HEK293T (cell line): ENCODE results near the gene RNU1-1.
A peak's percentile ranks its signal among the peaks of the same experiment; 100 is the strongest.
"Not testable (repeated sequence)": the region's sequence is repeated elsewhere in the genome, so short reads cannot be mapped to it uniquely, and the experiment has no call there.

Experiments
- BHLHE40 ChIP-seq: fragments of 450-650 bp; IDR thresholded peaks from 2 replicates; pipeline ENCODE4 v1.6.1; 2016; ENCODE audit warnings: mild to moderate bottlenecking, moderate library complexity, borderline replicate concordance
- CTBP1 ChIP-seq: fragments of 450-650 bp; IDR thresholded peaks from 2 replicates; pipeline ENCODE4 v1.6.1; 2016; ENCODE audit warnings: borderline replicate concordance
- ELF4 ChIP-seq: fragments of 450-650 bp; IDR thresholded peaks from 2 replicates; pipeline ENCODE4 v1.6.1; 2017; ENCODE audit warnings: antibody characterized with exemption
- FOXA1 ChIP-seq: fragments of 450-650 bp; IDR thresholded peaks from 2 replicates; pipeline ENCODE4 v1.6.1; 2016; ENCODE audit warnings: mild to moderate bottlenecking
- FOXK2 ChIP-seq: fragments of 450-650 bp; IDR thresholded peaks from 2 replicates; pipeline ENCODE4 v1.6.1; 2016; ENCODE audit warnings: mild to moderate bottlenecking
- FOXM1 ChIP-seq: fragments of 450-650 bp; IDR thresholded peaks from 2 replicates; pipeline ENCODE4 v1.6.1; 2017; ENCODE audit warnings: mild to moderate bottlenecking, borderline replicate concordance
- L3MBTL2 ChIP-seq: fragments of 450-650 bp; conservative IDR thresholded peaks from 2 replicates; pipeline ENCODE4 v1.6.1; 2016; ENCODE audit warnings: mild to moderate bottlenecking
- LEF1 ChIP-seq: fragments of 450-650 bp; IDR thresholded peaks from 2 replicates; pipeline ENCODE4 v1.6.1; 2017; ENCODE audit warnings: mild to moderate bottlenecking, borderline replicate concordance
- NFRKB ChIP-seq: fragments of 450-650 bp; IDR thresholded peaks from 2 replicates; pipeline ENCODE4 v1.6.1; 2016; ENCODE audit warnings: mild to moderate bottlenecking, moderate library complexity
- SP1 ChIP-seq: fragments of 450-650 bp; IDR thresholded peaks from 2 replicates; pipeline ENCODE4 v1.6.1; 2017
- TARDBP ChIP-seq: fragments of 450-650 bp; IDR thresholded peaks from 2 replicates; pipeline ENCODE4 v1.6.1; 2016
- ZNF384 ChIP-seq: fragments of 450-650 bp; IDR thresholded peaks from 2 replicates; pipeline ENCODE4 v1.6.1; 2016

GRCh38 chr1:16497474-16497904, 16.6 kb downstream of the RNU1-1 start:
- TF ChIP-seq SP1, L3MBTL2, FOXA1, LEF1, FOXM1, TARDBP, ELF4, BHLHE40, CTBP1, NFRKB, FOXK2: not testable (repeated sequence)
- TF ChIP-seq ZNF384: 0 out of 2 replicates have a peak, but pooled peaks have one; percentile 8
